ENCODE measurements around the gene ZMIZ1. TPM values are rescaled to one million over a fixed set of nuclear protein-coding genes. Genes with fewer than 3 reads are reported as not detected.

The ZMIZ1 gene
- total RNA-seq, 1 experiment from 2014 or later = 42.3 TPM

GRCh38 chr10:79095316-79095715 lies 26.6 kb downstream of the ZMIZ1 start:
- Mint-ChIP-seq H3K27ac (ENCODE audit: unreplicated experiment) (peak overlapping the region; percentile 77), H3K4me3 (ENCODE audit: unreplicated experiment) (no peak overlapping the region), H3K9me3 (ENCODE audit: unreplicated experiment) (no peaks in the 10 kb centered on the region), H3K36me3 (ENCODE audit: insufficient read depth, unreplicated experiment) (peaks cover 28% of the 10 kb centered on the region), H3K27me3 (ENCODE audit: insufficient read depth, unreplicated experiment) (no peaks in the 10 kb centered on the region), H3K4me1 (ENCODE audit: low read depth, unreplicated experiment) (peaks cover 48% of the 10 kb centered on the region)
- no peak overlapping the region for H3K4me3 ChIP-seq (ENCODE audit: low read depth, low read length)
- BruUV-seq (replicated peaks) = no TSS peak
- TF ChIP-seq CTCF (IDR thresholded peaks at IDR 0.05; ENCODE audit: insufficient read depth in 1 of 2, low read depth in 1 of 2, low read length in 1 of 2, severe bottlenecking in 1 of 2, unreplicated experiment in 1 of 2) = no peak
- H3K27me3 ChIP-seq (replicated peaks; ENCODE audit: control insufficient read depth, insufficient read depth, low read length) = no peaks in the 10 kb centered on the region
- peaks cover 1% of the 10 kb centered on the region for H3K36me3 ChIP-seq (ENCODE audit: control insufficient read depth, insufficient read depth, low read length)
- ChIA-PET CTCF (no interaction called here), POLR2A (no interaction called here)
- intact Hi-C loops (cut with micrococcal nuclease; ENCODE audit: unreplicated experiment) = no loop called here
- DNase-seq = no peak
- peaks cover 28% of the 10 kb centered on the region for H3K4me1 ChIP-seq
- no peaks in the 10 kb centered on the region for H3K9me3 ChIP-seq

- Mint-ChIP-seq H3K4me3 (ENCODE audit: unreplicated experiment) (no peak overlapping the region), H3K27me3 (ENCODE audit: insufficient read depth, unreplicated experiment) (no peaks in the 10 kb centered on the region), H3K4me1 (ENCODE audit: low read depth, unreplicated experiment) (peaks cover 53% of the 10 kb centered on the region), H3K9me3 (ENCODE audit: unreplicated experiment) (no peaks in the 10 kb centered on the region), H3K27ac (ENCODE audit: unreplicated experiment) (peak overlapping the region; percentile 66), H3K36me3 (ENCODE audit: insufficient read depth, unreplicated experiment) (peaks cover 22% of the 10 kb centered on the region)
- no peak overlapping the region for H3K4me3 ChIP-seq (ENCODE audit: low read depth, low read length)
- DNase-seq = no peak
- H3K27me3 ChIP-seq (replicated peaks; ENCODE audit: control insufficient read depth, insufficient read depth, low read length) = no peaks in the 10 kb centered on the region
- H3K4me1 ChIP-seq = peaks cover 39% of the 10 kb centered on the region
- intact Hi-C loops (cut with micrococcal nuclease; ENCODE audit: unreplicated experiment) = no loop called here
- no TSS peak for BruUV-seq (replicated peaks)
- POLR2A ChIA-PET = interaction anchor here (0.6 kb wide), 1 partner anchor 245 kb away, joined by 3 read pairs; no protein-coding TSS in a partner anchor
- CTCF ChIA-PET = no interaction called here
- H3K36me3 ChIP-seq (ENCODE audit: control insufficient read depth, insufficient read depth, low read length) = peaks cover 1% of the 10 kb centered on the region
- no peaks in the 10 kb centered on the region for H3K9me3 ChIP-seq
- no peak for TF ChIP-seq CTCF (IDR thresholded peaks at IDR 0.05; ENCODE audit: insufficient read depth in 1 of 2, low read depth in 1 of 2, low read length in 1 of 2, severe bottlenecking in 1 of 2, unreplicated experiment in 1 of 2)
Measured at GRCh38 chr10:79096514-79096913, 27.7 kb downstream of the ZMIZ1 start.

GRCh38 chr10:79097021-79097872 lies 28.5 kb downstream of the ZMIZ1 start:
- ChIA-PET CTCF (no interaction called here), POLR2A (no interaction called here)
- TF ChIP-seq CTCF (IDR thresholded peaks at IDR 0.05; ENCODE audit: insufficient read depth in 1 of 2, low read depth in 1 of 2, low read length in 1 of 2, severe bottlenecking in 1 of 2, unreplicated experiment in 1 of 2) = no peak
- BruUV-seq (replicated peaks) = no TSS peak
- Mint-ChIP-seq H3K36me3 (ENCODE audit: insufficient read depth, unreplicated experiment) (peaks cover 19% of the 10 kb centered on the region), H3K27me3 (ENCODE audit: insufficient read depth, unreplicated experiment) (no peaks in the 10 kb centered on the region), H3K9me3 (ENCODE audit: unreplicated experiment) (no peaks in the 10 kb centered on the region), H3K4me3 (ENCODE audit: unreplicated experiment) (no peak overlapping the region), H3K4me1 (ENCODE audit: low read depth, unreplicated experiment) (peaks cover 56% of the 10 kb centered on the region), H3K27ac (ENCODE audit: unreplicated experiment) (peak overlapping the region; percentile 67)
- Histone ChIP-seq H3K4me3 (ENCODE audit: low read depth, low read length) (no peak overlapping the region), H3K27me3 (replicated peaks; ENCODE audit: control insufficient read depth, insufficient read depth, low read length) (no peaks in the 10 kb centered on the region), H3K9me3 (no peaks in the 10 kb centered on the region), H3K4me1 (peaks cover 46% of the 10 kb centered on the region), H3K36me3 (ENCODE audit: control insufficient read depth, insufficient read depth, low read length) (peaks cover 1% of the 10 kb centered on the region; the same call in 1 of the 2 replicates)
- DNase-seq = no peak
- intact Hi-C loops (cut with micrococcal nuclease; ENCODE audit: unreplicated experiment) = no loop called here

Data from Caco-2 (cell line).